ENCODE data around the gene GRAMD2A. TPM values are rescaled to one million over a fixed set of nuclear protein-coding genes. Genes with fewer than 3 reads are reported as not detected.

GRAMD2A gene
- total RNA-seq, 1 experiment from 2014 or later = 1.3 TPM

DNA sequence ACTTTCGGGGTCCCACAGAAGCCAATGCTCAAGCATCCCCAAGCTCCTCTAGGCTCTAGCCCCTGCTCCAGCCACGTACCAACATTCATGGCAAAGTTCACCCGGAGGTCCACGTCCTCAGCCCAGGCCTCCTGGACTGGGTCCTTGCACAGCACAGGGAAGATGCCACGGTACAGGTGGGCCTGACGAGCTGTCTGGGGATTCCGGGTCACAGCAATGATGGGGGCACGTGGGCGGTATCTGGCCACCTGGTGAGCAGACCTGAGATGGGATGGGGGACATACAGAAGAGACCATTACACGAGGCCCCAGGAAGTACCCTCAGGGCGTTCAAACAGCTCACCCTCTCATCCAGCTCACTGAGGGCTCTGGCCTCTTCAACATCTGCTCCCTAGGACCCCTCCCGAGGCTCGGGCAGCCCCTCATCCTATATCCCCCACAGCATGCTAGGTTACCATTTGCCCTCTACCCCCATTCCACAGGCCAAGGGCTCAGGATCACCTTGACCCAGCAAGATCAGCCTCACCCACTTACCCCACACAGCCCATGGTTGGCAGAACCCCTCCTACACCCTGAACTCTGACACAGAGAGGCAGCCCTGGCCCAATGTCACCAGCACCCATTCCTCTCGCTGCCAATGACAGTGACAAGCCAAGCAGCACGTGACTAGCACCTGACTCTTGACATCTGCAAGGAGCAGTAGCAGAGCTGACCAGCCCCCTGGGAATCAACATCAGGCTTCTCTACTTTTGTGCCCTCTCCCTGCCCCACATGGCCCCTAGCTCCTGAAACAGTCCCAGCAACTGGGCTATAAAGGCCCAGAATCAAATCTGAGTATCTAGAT lies 3.0 kb upstream of the GRAMD2A start:
- H3K56ac ChIP-seq (ENCODE audit: insufficient read length, low read depth, low read length) = no peak overlapping the region
- H2BK15ac ChIP-seq (ENCODE audit: low read depth, low read length) = no peak overlapping the region
- no peak overlapping the region for H3K14ac ChIP-seq (ENCODE audit: insufficient read depth, low read length)
- H3K27ac ChIP-seq (ENCODE audit: insufficient read length, low read depth, low read length) = no peak overlapping the region
- H3K4ac ChIP-seq (ENCODE audit: low read depth, low read length) = no peak overlapping the region
- no peak overlapping the region for H4K5ac ChIP-seq (ENCODE audit: insufficient read length, low read depth, low read length)
- no peak overlapping the region for H3K9ac ChIP-seq (ENCODE audit: extremely low read depth, insufficient read length, low read length)
- H3K4me2 ChIP-seq (ENCODE audit: insufficient read depth, insufficient read length, low read length) = no peak overlapping the region
- H2AFZ ChIP-seq (ENCODE audit: low read length) = no peak overlapping the region
- no peaks in the 10 kb centered on the region for H3K9me3 ChIP-seq (ENCODE audit: control insufficient read depth, low read depth, low read length)
- H3K79me1 ChIP-seq (ENCODE audit: insufficient read depth, low read depth, low read length, poor library complexity, severe bottlenecking) = no peaks in the 10 kb centered on the region
- peaks cover 16% of the 10 kb centered on the region for H3K27me3 Mint-ChIP-seq (ENCODE audit: low read depth)
- H3K27me3 ChIP-seq (ENCODE audit: insufficient read depth, low read length) = peaks cover 7% of the 10 kb centered on the region; the same call in 1 of the 2 replicates
- H3K4me3 Mint-ChIP-seq = no peak overlapping the region; a peak in 1 of 5 replicates
- no peaks in the 10 kb centered on the region for H3K4me1 ChIP-seq (ENCODE audit: insufficient read depth, low read length)
- peaks cover 7% of the 10 kb centered on the region in 2 experiments for H3K4me1 Mint-ChIP-seq
- H3K18ac ChIP-seq (ENCODE audit: insufficient read length, low read depth, low read length) = no peak overlapping the region
- H3K79me2 ChIP-seq (ENCODE audit: insufficient read depth, low read length) = no peaks in the 10 kb centered on the region
- H3K36me3 Mint-ChIP-seq (ENCODE audit: insufficient read depth in 1 of 3, low read depth in 3 of 3) = peaks cover 44 to 77% (median 69%) of the 10 kb centered on the region in 3 experiments
- WGBS (ENCODE audit: extremely low coverage, insufficient read length, low lambda C conversion rate) = no CpG with 5 or more reads among the region's 15 CpGs
- no peak overlapping the region for H2BK12ac ChIP-seq (ENCODE audit: insufficient read length, low read depth, low read length)
- no peak overlapping the region for H4K91ac ChIP-seq (ENCODE audit: insufficient read length, low read depth, low read length)
- H2AK5ac ChIP-seq (ENCODE audit: insufficient read length, low read length) = no peak overlapping the region
- no peaks in the 10 kb centered on the region for H3K9me3 Mint-ChIP-seq
- no peak overlapping the region for H2BK5ac ChIP-seq (ENCODE audit: insufficient read length, low read length)
- peak overlapping the region in 2 of 3 experiments; percentile 49 to 52; a peak in 3 of 7 replicates for H3K27ac Mint-ChIP-seq
- H3K23ac ChIP-seq (ENCODE audit: insufficient read length, low read depth, low read length) = no peak overlapping the region
- peaks cover 11% of the 10 kb centered on the region for H3K23me2 ChIP-seq (ENCODE audit: insufficient read length, low read depth, low read length, poor library complexity, severe bottlenecking)
- no peak overlapping the region for H2BK20ac ChIP-seq (ENCODE audit: low read depth, low read length, poor library complexity, severe bottlenecking)
- H2BK120ac ChIP-seq (ENCODE audit: low read depth, low read length, poor library complexity, severe bottlenecking) = no peak overlapping the region
- H4K8ac ChIP-seq (replicated peaks; ENCODE audit: insufficient read length, low read depth, low read length) = no peak overlapping the region
- no peaks in the 10 kb centered on the region for H4K20me1 ChIP-seq (ENCODE audit: control insufficient read depth, insufficient read depth, insufficient read length)
- no peak for TF ChIP-seq CTCF (conservative IDR thresholded peaks at IDR 0.05)
- H3T11ph ChIP-seq (ENCODE audit: low read length) = no peak overlapping the region
- no peak for DNase-seq
